Activated CD4-positive, CD25-positive, alpha-beta regulatory T cell treated with anti-CD3 and anti-CD28 coated beads, Interleukin-2, amount 50 U/mL, for 24 hours (primary cell): Measurements from ENCODE around the gene SMIM32.

Experiments
- ATAC-seq, 2 donors: fragments of 150-1000 bp; cut with Tn5 transposase; one replicate each; pipeline ENCODE4 v1.10.0; 2021; ENCODE audit warnings: mild to moderate bottlenecking in 1 of 2, moderate library complexity in 1 of 2

The SMIM32 gene

DNA sequence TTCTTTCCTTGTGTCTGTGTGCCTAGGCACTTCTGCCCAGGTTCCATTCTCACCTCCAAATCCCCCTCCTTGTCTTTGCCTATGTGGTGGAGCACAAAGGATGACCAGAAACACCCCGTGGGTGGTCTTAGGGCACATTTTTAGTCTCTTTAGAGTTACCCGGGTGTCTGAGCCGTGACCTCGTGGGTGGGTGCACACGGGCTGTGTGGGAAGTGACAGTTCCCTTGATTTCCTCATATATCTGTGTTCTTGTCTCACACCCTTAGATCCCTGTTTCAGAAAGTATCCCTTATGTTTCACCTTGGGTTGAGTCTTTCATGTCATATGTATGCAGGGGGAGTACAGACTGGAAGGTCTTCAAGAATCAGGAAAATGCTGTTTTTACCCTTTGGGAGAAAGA, 13.4 kb upstream of the SMIM32 start:
- no peak for ATAC-seq

DNA sequence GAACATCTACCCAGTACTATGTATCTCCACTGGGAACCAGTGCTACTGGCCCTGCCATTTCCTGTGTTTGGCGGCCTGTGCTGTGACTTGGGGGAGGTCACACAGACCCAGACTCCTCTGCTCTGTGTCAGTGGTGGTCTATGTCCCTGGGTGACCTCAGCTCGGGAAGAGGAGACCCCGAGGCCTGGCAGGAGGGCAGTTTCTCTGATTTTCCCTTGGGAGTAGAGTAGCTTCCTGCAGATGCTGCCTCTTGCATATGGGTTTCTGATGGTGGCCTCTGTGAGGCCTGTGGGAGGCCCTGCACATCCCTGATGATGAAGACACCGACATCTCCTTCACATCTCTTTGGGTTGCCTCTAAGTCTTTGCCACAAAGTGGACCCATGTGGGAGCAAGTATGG, 13.0 kb upstream of the SMIM32 start:
- ATAC-seq, result no peak

DNA sequence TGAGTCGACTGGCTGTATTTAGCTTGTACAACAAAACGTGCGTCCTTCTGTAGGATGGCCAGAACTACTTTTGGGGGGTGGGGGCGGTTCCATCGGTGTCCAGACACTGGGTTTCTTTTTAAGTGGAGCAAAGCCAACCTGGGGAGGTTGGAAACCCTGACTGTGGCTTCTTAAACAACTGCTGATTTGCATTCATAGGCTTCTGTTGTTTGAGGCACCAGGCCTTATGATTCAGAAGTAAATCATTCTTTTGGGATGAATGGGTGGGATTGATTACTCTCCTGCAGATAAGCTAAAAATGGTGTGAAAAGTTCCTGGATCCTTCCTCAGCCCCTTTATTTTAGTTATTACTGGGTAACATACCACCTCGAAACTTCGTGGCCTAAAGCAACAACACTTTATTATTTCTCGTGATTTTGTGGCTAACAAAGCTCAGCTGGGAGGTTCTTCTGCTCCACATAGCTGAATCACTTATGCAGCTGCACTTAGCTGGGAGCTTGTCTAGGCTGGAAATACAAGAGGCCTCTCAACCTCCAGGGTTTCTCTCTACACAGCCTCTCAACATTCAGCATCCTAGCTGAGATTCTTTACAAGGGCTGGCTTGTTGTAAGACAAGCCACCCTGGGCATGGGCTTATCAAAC, 12.2 kb upstream of the SMIM32 start:
- no peak for ATAC-seq

DNA sequence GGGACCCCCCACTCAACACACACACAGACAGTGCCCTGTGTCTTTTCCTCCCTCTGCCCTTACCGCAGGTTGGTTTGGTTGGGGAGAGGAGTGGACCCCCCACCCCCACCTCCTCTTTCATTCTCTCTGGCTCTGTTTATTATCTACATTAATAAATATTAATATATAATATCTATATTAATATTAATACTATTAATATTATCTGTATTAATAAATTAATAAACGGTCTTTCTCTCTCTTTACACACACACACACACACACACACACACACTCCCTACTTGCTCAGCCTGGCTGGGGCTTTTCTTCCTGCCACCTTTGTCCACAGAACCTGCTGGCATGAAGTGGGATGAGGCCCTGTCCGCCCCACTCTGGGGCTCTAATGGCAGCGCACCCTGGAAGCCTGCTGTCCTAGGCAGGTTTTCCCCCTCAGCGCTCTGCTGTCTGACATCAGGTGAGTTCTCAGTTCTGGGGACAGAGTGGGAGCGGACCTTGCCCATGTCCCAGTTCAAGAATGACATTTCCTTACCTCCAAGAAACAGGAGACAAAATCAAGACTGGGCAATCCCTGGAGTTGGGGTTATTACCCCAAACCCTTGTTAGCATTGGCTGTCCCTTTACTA, 10.5 kb upstream of the SMIM32 start:
- no peak for ATAC-seq

DNA sequence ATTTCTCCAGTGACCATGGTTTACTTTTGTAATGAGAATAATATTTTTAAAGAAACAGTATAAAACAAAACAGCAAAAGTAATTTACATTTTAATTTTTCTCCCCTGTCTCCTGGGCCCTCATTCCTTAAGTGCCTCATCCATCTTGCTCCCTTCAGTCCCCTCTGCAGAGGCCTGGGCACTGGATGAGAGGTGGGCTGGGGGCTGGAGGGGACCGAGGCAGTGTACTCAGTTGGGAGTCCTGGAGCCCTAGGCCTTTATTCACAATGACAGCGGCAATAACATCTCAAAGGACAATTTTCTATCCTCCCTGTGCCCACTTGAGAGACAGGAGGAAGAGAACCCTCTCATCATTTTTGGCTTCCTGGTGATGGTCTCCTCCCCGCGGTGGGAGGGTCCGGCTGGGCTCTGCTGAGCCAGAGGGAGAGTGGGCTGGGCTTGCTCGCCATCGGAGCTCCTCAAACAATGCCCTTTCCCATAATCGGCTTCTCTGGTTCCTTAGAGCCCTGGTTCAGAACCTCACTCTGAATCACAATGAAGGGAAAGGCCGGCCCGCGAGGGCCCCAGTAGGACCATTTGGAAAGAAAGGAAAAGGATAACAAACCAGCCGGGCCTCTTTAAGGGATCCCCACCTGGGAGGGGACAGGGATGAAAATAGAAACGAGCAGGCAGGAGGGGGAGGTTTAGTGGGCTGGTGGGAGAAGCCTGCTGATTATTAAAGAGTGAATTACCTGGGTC, 9.7 kb upstream of the SMIM32 start:
- no peak for ATAC-seq

DNA sequence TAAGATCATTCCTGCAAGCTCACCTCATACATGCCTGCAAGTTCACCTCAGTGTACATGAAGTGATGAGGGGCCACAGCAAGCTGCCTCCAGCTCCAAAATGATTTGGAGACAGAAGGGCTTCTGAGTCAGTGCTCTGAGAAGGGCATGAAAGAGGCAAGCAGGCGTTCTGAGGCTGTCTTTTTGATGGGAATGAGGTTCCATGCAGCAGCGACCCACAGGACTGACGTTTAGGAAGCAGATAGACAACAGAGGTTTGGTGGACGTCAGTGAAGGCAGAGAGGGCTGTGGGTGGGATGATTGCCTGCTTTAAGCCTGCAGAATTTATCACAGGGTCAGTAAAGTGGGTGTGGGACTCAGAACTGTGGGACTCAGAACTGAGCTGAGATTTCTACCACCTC, 8.9 kb upstream of the SMIM32 start:
- ATAC-seq, result no peak

DNA sequence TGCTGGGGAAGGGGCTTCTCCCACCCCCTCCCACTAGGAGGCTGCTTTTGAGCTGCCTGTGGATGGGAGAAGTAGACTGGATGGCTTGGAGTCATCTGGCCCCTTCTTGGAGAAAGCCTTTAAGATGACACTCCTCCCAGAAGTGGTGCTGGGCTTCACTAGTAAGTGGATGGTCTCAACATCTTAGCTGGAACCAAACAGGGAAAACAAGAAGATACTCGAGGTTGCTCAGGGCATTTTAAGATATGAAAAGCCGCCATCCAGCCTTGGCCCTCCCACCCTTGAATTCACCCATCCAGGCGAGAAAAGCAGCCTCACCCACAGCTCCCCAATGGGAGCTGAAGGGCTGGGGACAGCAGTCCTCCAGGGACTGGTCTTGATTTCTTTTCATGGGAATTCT, 7.8 kb upstream of the SMIM32 start:
- no peak for ATAC-seq

DNA sequence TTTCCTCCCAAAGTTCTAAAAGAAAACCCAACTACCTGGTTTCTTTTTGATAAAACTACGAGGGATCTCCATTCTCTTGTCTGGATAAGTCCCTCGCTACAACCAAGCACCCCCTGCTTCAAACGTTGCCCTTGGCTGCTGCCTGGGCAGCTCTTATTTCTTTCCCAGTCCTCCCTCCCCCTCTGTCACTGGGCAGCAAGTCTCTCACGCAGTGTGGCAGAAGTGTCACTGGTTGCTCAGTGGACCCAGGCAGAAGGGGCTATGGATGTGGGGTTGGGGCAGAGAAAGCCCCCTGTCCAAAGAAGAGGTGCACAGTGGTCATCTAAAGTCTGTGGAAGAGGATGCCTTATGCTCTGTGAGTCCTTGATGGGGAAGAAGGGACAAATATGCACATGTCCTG, 7.2 kb upstream of the SMIM32 start:
- ATAC-seq, result no peak

DNA sequence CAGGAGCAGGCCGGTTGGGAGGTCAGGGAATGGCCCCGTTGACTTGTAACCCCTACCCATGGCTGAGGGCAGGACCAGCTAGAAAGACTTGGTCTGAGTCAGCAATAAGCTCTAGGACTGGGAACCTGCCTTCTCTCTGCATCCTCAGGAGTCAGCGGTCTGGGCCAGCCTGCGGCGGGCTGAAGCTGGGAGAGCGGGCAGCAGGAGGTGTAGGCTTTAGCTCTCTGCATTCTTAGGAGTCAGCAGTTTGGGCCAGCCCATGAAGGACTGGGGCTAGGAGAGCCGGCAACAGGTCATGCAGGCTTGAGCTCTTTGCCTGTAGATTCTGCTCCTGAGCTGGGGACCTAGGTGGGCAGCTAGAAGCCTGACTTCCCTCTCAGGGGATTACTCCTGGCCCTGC, 6.4 kb upstream of the SMIM32 start:
- no peak for ATAC-seq

DNA sequence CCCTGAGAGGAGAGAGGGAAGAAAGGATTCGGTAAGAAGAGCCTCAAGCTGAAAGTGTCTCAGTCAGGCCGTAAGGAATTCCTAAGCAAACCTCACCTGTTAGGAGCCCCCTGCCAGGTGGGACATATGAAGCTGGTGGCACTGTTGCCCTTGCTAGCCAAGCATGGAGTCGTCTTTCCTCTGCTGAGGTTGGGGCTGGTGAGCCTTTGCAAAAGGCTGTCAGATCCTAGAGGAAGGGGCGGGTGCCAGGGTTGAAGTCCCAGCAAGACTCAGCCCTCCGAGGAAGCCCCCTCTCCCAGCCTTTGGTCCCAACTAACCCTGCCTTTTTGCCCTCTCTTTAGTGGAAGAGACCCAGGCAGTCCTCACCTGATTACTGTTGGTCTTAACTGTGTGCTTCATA, 5.5 kb upstream of the SMIM32 start:
- no peak for ATAC-seq

DNA sequence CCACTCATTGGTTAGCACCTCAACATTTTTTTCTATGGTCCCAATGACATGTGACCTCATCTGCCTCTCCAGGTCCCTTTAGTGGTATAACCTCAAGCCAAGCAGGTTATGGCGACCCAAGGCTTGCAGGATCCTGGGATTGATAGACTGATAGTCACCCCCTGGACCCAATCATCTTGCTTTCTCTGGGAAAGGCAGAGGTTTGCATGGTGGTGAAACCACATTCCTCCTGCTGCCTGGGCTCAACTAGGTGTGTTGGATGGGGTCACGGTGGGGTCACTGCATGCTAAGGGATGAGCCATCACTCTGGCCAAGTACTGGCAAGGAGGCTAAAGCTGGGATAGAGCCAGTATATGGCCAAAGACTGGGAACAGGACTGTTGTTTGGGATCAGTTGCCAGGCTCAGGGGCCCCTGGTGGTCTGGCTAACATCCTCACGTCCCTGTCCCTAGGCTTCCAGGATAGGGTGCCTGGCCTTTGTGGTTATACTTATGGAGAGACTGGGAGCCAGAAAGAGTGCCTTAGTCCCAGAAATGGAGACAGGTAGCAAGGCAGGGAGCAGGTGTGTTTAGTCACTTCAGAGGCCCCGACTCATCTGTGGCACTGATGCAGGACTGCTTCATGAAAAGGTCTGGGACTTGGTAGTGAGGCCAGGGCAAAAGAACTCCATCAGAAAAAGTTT, 4.6 kb upstream of the SMIM32 start:
- ATAC-seq, result no peak

DNA sequence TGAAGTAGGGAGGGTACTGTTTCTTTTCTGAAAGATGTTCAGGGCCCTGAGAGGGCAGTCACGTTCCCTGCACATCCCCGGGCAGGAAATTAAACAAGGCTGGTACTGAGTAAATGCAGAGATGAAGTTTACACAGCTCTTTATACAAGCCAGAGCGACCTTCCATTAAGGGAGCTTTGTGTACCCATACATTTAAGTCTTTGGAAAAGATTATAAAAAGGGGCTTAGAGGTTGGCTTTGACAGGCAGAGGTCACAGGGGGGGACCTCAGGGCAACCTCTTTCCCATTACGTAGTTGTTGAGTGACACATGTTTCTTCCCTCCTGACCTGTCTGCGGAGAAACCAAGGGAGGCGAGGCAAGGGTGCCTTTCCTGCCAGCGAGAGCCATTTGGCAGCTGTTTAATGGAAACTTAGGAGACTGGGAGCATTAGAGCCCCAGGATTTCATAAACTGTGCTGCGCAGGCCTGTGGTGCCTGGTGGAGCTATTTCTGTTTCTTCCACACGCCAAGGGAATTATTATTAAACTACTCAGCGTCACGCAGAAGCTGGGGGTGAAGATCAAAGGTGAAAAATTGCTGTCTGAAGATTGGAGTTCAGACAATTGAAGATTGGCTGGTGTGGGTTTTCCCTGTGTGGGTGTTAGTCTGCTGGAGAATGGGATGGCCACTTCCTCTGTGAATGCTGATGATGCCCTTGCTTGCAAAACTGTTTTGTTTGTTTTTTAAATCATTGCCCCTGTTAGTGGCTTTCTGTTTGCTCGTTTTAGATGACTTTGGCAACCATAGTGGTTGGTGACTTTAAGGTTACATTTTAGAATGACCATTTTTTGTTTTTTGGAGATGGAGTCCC, 3.2 kb upstream of the SMIM32 start:
- no peak for ATAC-seq

DNA sequence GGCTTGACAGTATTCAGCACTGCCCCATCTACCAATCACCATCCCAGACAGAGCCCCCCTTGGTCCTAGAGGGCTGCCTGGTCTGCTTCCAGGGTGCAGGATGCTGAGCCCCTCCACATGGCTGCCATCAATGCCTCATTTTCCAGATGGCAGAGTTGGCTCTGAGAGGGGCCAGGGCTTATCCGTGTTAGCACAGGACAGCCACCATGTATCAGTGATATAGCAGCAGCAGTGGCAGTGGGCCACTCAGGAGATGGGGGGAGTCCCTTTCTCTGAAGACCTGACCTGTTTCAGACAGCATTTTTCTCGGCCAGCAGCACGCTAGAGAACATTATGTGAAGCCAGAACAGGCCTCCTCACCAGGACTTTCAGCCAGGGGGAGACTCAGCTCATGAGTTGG, 1.6 kb upstream of the SMIM32 start:
- ATAC-seq, result no peak

DNA sequence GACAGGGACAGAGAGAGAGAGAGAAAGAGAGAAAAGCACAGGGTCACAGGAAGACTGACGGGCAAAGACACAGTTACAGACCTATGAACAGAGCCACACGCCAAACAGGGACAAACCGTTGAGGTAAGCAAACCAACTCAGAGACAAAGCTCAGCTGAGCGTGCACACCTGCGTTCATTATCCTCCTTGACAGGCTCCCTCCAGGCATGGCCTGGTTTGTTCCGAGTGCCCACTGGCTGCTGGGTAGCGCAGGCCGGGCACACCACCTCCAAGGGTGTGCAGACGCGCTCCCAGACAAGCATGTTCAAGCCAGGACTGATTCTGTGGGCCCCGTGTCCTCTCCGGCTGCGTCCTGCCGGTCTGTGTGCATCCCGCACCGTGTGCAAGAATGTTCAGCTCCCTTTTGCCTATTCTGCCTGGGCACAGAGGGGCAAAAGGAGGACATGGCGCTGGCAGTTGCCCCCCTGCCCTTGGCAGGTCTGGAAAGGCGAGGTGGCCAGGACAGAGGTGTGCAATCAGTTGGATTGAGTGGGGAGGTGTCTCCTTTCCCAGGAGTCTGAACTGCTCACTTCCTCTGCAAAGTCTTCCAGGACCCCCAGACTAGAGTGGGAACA, 467 bp upstream of the SMIM32 start:
- no peak for ATAC-seq

DNA sequence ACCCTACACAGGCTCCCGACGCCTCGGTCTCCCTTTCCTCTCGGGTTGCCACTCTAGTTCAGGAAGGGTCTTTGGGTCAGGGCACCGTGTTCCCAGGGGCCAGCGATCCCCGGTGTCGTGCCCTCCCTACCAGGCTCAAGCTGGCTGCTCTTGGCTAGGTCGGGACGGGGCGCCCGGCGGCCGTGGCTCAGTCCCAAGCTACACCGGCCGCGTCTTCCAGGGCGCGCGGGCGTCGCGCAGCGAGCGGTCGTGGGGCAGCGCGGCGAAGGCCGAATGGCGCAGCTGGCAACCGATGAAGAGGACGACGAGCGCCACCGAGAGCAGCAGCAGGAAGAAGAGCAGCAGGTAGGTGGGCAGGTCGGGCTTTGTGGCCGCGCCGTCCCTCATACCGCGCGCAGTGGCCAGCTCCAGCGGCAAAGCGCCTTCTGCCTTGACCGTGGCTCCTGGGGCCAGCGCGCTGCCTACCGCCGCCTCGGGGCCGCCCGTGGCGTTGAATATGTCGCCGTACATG, 892 bp downstream of the SMIM32 start:
- ATAC-seq, result no peak

DNA sequence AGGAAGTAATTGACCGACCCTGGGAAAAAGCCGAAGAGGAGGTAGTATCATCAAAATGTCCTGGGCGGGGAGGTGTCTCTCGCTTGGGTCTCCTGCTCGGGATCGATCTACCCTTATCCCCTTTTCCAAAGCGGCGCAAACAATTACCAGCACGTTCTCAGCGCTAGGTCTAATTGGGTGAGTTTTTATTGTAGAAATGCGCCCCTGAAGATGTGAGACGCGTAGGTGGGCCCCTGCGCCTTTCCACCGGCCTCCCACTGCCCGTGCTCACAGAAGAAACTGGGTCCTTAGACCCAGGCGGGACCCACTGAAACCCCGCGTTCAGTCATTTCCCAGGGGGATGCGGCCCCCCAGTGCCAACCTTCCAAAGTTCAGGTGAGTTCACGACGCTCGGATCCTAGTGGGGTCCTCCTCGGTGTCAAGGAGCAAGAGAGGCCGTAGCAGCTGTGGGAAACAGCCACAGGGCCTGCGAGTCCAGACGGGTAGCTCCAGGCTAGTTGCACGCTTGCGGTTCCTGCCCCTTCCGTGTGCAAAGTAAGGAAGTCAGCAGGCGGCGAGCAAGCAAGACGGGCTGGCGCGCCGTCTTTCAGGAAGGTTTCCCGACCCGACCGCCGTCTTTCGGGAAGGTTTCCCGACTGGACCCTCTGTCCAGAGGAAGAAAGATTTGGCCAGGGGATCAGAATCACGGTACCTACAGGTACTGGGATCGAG, 1.5 kb downstream of the SMIM32 start:
- ATAC-seq, result no peak

DNA sequence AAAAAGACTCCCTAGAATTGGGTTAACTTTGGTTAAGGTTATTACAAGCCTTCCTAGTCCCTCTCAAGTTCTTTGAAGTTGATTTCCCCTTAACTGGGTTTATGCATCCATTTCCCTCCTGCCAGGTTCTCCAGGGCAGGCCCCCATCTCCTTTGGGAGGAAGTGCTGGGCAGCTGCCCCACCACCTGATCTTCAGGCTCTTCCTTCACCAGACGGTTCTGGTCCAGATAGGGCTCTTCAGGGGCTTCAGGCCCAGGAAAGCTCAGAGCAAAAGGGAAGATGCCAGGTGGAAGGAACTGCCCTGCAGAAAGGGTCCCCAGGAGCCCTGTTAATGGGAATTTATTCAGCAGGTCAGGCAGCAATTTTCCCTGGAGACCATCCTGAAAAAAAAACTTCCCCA, 2.1 kb downstream of the SMIM32 start:
- ATAC-seq, result no peak

DNA sequence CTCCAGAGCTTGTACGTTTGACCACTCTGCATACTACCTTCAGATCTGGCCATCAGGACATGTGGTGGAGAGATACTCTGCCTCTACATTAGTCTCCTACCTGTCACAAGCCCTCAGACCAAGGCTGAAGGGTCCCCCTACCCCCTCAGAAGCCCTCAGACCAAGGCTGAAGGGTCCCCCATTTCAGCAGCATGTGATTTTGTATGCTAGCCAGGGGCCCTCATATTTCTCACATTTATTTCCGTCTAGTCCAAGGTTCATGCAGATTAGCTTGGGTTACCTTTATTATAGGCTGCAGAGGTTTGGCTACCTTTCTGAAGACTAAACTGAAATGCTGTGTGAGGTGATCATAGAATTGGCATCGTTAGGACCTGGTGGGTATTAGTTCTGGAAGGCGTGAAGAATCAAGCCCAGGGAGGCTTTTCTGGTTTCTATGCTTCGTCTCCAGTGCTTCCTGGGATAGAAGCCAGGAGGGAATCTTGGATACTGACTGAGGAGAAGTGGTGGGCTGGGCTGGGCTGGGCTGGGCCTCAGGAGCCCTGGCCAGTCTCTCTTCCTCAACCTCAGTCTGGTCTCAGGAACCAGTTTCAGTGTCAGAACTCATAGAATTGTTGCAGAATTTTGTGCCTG, 2.8 kb downstream of the SMIM32 start:
- ATAC-seq, result no peak

DNA sequence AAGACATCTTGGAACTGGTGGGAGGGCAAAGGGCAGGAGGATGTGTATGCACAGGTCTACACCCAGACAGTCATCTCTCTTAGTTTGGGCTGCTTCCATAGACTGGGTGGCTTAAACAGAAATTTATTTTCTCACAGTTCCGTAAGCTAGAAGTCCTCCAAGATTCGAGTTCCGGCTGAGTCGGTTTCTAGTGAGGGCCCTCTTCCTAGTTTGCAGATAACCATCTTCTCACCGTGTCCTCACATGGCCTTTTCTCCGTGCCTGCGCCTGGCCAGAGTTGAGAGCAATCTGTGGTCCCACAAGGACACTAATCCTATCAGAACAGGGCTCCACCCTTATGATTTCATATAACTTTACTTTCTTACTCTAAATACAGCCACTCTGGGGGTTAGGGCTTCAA, 4.1 kb downstream of the SMIM32 start:
- ATAC-seq, result no peak

DNA sequence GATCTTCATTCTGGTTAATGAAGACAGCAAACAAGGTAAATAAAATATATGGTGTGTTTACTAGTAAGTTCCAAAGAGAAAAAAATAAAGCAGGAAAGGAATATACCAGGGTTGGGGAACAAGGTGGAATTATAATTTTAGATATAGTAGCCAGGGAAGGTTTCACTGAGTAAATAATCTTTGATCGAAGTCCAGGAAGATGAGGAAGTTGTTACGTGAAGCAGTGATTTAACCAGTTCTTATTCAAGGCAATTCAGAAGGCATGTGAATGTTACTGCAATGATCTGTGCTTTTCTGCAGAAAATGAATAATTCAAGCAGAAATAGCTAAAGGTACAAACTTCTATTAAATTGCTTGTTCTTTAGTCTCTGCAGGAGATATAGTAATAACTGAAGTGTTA, 6.2 kb downstream of the SMIM32 start:
- ATAC-seq, result no peak
